Muscle of back (tissue), 11 donors: ENCODE data around the gene PGR. TPM values are rescaled to one million over a fixed set of nuclear protein-coding genes. Genes with fewer than 3 reads are reported as not detected.

Experiments
- DNase-seq, 3 donors: peaks; one replicate each; pipeline versions ENCODE4 v3.0.0 to v3.0.0-alpha.2; 2013
- polyA plus RNA-seq, 10 donors: library from polyadenylated mRNA; unstranded; fragments of 120-200 nt; gene quantifications; one replicate each; pipeline ENCODE4 v1.2.1, GENCODE V29; 2013; ENCODE audit not compliant: insufficient read length in 10 of 10

PGR gene
- polyA plus RNA-seq, 10 donors: 0.03 to 0.14 (median 0.09) TPM; not detected in 6

GRCh38 chr11:101011881-101012280, 117.7 kb downstream of the PGR start:
- DNase-seq: no peak

- no peak for DNase-seq
Observed at GRCh38 chr11:101010899-101011298, 118.7 kb downstream of the PGR start.

GRCh38 chr11:101009690-101010055, 119.9 kb downstream of the PGR start:
- no peak for DNase-seq

- DNase-seq: no peak
Observed at GRCh38 chr11:101008961-101009689, 120.5 kb downstream of the PGR start.

- DNase-seq: no peak
Observed at GRCh38 chr11:101003468-101003867, 126.1 kb downstream of the PGR start.

- no peak for DNase-seq
Observed at GRCh38 chr11:100999756-101000155, 129.9 kb downstream of the PGR start.

- DNase-seq: no peak
Observed at GRCh38 chr11:100994966-100995365, 134.6 kb downstream of the PGR start.

- no peak for DNase-seq
Observed at GRCh38 chr11:100991541-100991940, 138.1 kb downstream of the PGR start.

GRCh38 chr11:100990931-100991330, 138.7 kb downstream of the PGR start:
- DNase-seq: no peak

- DNase-seq: no peak
Observed at GRCh38 chr11:100984668-100985067, 144.9 kb downstream of the PGR start.

GRCh38 chr11:100981196-100981824, 148.3 kb downstream of the PGR start:
- DNase-seq: no peak

- DNase-seq: peak in 2 of 3 donors; percentile 11 to 24
Observed at GRCh38 chr11:100980156-100980555, 149.5 kb downstream of the PGR start.
